ENCODE results near the gene NPRL2.

Gene NPRL2

DNA sequence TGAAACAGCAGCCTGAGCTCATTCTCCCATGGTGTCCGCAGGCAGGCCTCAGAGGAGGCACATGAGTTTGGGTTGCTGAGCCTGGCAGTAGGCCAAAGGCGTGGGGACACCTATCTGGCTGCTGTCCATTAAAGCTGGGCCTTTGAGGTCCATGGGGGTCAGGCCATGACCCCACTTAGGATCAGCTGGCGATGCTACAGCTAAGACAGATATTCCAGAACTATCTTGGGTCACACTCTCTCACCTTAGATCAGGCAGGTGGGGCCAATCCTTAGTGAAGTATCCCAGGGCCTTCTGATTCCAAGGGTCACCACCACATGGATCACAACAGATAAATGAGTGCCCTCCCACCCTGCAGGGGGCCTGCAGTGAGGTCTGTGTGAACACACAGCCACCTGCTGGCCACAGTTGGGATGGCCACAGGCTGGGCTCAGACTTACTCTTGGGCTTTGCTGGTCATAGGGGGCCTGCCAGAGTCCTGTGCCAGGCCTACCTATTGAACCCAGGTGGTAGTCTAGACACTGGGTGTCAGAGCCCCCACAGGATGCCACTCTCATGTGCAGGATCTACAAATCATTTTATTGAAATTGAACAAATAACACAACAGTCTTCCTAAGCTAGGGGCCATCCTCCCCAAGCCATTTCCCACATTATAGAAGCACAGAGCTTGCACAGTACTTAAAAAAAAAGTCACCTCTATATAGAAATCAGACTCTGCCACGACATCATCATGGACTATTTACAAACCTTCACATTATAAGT, 26.0 kb downstream of the NPRL2 start:
- TF ChIP-seq, protein P1, sequence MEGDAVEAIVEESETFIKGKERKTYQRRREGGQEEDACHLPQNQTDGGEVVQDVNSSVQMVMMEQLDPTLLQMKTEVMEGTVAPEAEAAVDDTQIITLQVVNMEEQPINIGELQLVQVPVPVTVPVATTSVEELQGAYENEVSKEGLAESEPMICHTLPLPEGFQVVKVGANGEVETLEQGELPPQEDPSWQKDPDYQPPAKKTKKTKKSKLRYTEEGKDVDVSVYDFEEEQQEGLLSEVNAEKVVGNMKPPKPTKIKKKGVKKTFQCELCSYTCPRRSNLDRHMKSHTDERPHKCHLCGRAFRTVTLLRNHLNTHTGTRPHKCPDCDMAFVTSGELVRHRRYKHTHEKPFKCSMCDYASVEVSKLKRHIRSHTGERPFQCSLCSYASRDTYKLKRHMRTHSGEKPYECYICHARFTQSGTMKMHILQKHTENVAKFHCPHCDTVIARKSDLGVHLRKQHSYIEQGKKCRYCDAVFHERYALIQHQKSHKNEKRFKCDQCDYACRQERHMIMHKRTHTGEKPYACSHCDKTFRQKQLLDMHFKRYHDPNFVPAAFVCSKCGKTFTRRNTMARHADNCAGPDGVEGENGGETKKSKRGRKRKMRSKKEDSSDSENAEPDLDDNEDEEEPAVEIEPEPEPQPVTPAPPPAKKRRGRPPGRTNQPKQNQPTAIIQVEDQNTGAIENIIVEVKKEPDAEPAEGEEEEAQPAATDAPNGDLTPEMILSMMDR (IDR thresholded peaks at IDR 0.05; ENCODE audit: extremely low read depth, missing control alignments) = peak; percentile 76

DNA sequence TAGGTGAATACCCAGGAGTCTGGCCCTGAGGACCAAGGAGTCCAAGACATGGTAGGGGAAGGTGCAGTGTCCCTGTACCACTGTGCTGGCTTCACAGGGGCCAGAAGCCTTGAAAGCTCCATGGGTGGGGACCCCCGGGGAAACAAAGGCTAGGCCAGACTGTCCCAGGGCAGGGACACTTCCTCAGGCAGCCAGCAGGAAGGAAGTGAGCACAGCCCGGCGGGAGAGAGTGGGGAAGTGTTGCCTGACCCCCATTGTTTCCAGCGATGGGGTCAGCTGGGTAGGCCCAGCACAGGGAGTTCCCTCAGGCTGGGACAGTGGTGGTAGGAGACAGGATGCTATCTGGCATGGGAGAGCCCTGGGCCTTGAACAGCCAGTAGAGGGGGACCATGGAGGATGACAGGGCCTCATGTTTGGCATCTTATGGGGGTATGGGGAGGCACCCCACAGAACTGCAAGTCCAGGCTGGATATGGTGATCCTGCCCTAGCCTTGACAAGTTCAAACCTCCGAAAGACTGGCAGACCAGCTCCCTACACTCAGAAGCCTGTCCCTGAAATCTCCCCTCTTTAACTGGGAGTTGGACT, 26.9 kb downstream of the NPRL2 start:
- TF ChIP-seq, protein P1 (IDR thresholded peaks at IDR 0.05; ENCODE audit: extremely low read depth, missing control alignments) = no peak
- no peak for DNase-seq (ENCODE audit: low spot score)

More for the DNA sequence above, 26.0 kb downstream of the NPRL2 start:
- DNase-seq (ENCODE audit: low spot score) = peak; percentile 76

DNA sequence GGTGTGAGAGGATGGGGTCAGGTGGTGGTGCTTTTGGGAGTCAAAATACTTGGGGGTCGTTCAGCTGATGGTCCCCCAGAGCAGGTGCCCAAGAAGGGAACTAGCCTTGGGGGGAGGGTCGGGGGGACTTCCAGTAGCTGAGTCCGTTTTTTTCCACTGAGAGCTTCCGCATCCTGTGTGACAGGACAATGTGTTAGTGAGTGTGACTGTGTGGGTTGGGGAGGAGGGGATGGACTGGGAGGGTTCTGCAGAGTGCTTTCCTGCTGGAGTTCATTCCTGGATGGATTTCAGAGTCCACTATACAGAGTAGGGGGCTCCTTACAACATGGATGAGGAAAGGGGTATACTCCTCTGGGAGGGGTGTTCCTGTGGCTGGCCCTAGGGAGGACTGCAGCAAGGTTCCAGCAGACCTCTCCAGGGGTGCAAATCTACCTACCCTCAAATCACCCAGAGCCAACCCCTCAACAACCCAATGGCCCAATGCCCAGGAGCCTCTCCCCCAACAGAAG, 27.4 kb downstream of the NPRL2 start:
- TF ChIP-seq, protein P1 (IDR thresholded peaks at IDR 0.05; ENCODE audit: extremely low read depth, missing control alignments) = no peak
- DNase-seq (ENCODE audit: low spot score) = no peak

DNA sequence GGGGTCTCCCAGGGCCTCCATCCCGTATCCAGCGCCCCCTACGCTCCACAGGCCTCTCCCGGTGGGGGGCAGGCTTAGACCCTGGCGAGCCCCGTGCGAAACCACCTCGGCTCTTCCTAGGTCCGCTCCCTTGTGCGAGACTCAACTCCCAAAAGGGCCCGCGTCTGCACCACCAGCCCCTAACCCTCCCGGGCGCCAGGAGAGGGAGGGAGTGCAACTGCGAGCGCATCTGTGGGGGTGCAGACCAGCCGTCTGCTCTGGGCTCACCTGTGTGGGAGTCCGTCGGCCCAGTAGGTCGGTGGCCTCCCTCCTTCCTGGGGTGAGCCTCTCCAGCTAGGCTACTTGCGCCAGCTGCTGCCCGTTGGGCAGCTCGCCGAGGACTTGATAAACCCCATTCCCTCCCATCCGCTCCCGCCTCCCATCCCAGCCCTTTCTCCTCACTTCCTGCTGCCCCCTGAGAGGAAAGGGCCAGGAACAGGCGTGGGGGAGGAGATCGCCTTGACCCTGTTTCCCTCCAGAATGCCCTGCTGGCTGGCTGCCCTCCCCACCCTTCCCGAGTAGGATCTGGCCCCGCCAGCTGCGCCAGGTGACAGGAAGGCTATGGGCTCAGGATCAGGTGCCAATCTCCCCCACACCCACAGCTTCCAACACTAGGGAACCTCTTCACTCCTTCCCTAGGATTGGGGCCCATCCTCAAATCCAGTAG, 28.0 kb downstream of the NPRL2 start, which contains the start of gene HYAL2:
TSS of gene HYAL2 (minus strand) at position 360 of the 706 bp plus-strand sequence. CDS start 2,256 bp downstream, outside the sequence.
- TF ChIP-seq, protein P1 (IDR thresholded peaks at IDR 0.05; ENCODE audit: extremely low read depth, missing control alignments) = no peak
- DNase-seq (ENCODE audit: low spot score) = no peak

DNA sequence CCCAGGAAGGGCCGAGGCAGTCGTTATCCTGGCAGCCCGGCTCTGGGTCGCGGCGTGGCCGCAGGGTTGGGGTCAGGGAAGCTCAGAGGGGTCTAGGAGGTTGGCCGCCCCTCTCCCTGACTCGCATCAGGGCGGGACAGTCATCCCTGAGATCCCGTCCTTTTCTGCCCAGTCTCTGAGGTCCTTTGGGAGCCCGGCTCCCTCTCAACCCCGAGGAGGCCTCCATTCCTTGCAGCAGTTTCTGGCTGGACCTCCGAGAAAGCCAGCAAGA, 28.5 kb downstream of the NPRL2 start:
- TF ChIP-seq, protein P1 (IDR thresholded peaks at IDR 0.05; ENCODE audit: extremely low read depth, missing control alignments) = no peak
- no peak for DNase-seq (ENCODE audit: low spot score)

DNA sequence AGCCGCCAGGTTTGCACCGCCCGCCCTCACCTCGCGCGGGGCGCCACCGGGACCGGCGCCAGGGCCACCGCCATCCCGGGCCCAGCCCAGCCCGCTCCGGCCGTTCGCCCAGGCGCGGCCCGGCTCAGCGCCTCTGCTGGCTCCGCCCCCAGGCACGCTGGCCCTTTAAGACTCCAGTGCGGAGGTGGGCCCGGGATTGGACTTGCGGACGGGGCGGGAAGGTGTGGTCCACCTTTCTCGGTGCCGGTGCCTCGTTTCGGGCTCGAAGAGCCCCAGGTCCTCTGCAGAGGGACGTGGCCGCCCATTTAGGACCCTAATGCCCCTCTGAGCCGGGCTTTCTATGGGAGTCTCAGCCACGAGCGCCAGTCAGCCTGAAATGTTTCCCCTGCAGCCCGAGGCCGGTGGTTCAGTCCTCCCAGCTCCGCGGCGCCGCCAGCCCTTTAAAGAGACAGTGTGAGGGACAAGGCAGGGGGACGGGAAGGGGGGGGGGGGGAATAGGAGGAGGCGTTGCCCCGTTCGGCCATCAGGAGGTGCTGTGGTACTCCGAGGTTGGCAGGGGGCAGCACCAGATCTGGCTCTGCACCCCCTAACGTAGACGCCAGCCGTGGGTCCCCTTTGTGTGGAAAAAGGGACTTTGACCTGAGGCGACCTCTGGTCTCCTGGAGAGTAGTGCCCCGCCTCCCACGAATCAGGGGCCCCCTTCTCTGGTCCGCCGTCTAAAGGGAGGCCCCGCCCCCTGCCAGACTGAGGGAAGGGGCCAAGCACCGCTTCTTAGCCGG, 29.1 kb downstream of the NPRL2 start:
- TF ChIP-seq, protein P1 (IDR thresholded peaks at IDR 0.05; ENCODE audit: extremely low read depth, missing control alignments) = peak; percentile 19
- peak; percentile 94 for DNase-seq (ENCODE audit: low spot score)

Data from GM20000 (cell line).